CD4-positive, alpha-beta memory T cell (primary cell): ENCODE measurements around the gene GFM1. TPM values are rescaled to one million over a fixed set of nuclear protein-coding genes. Genes with fewer than 3 reads are reported as not detected.

ENCODE experiments used
- polyA plus RNA-seq, 2 donors: library from polyadenylated mRNA; unstranded; fragments of 300-500 nt; fragmentation: Illumina TruSeq; gene quantifications; one replicate each; pipeline ENCODE4 v1.2.3, GENCODE V29; 2021
- total RNA-seq, 2 experiments: library from RNA; stranded (reverse); gene quantifications; one replicate each; pipeline ENCODE4 v1.2.3, GENCODE V29; 2021

GFM1 gene
- total and polyA plus RNA-seq, 4 experiments from 2014 or later: 40.9 to 44.2 (median 43.2) TPM

Other genes with a start within 250 kb of the GFM1 start
- gene MLF1, start 73.3 kb upstream of the GFM1 start, total RNA-seq: 1 to 10 TPM; 1.0 to 1.6 TPM
- 1 to 10 TPM; 5.0 to 6.5 TPM for gene MLF1, start 73.3 kb upstream of the GFM1 start, polyA plus RNA-seq
- 1 to 10 TPM; 7.7 to 8.1 TPM for gene LXN, start 28.1 kb downstream of the GFM1 start, total RNA-seq
- 10 to 100 TPM; 14.3 to 27.5 TPM for gene LXN, start 28.1 kb downstream of the GFM1 start, polyA plus RNA-seq
- gene RARRES1, start 87.9 kb downstream of the GFM1 start, total RNA-seq: not detected
- not detected for gene RARRES1, start 87.9 kb downstream of the GFM1 start, polyA plus RNA-seq
- gene MFSD1, start 157.5 kb downstream of the GFM1 start, total RNA-seq: 10 to 100 TPM; 31.7 to 33.7 TPM
- 10 to 100 TPM; 51.5 to 75.0 TPM for gene MFSD1, start 157.5 kb downstream of the GFM1 start, polyA plus RNA-seq